Transverse colon (tissue), 3 donors: ENCODE results near the gene ENG.

Experiments used
- EP300 ChIP-seq: sonication (generic); formaldehyde crosslinking; IDR thresholded peaks from one replicate; pipeline ENCODE4 v1.6.1; 2017; ENCODE audit warnings: antibody characterized with exemption, low read depth
- POLR2A ChIP-seq: fragments of 450-650 bp; IDR thresholded peaks from one replicate; pipeline ENCODE4 v1.6.1; 2016; ENCODE audit warnings: antibody characterized with exemption, mild to moderate bottlenecking, moderate library complexity
- TF ChIP-seq, protein P1 (sequence below), 5 experiments: fragments of 200-600 bp in 3 of 5; fragments of 450-650 bp in 2 of 5; sonication (generic) in 3 of 5; IDR thresholded peaks; 1 replicate in 2 of 5; 2 replicates in 3 of 5; pipeline ENCODE4 v1.5.1; 2016 to 2017; ENCODE audit warnings: antibody characterized with exemption in 5 of 5, inconsistent platforms in 3 of 5, mild to moderate bottlenecking in 2 of 5, moderate library complexity in 1 of 5

DNA sequence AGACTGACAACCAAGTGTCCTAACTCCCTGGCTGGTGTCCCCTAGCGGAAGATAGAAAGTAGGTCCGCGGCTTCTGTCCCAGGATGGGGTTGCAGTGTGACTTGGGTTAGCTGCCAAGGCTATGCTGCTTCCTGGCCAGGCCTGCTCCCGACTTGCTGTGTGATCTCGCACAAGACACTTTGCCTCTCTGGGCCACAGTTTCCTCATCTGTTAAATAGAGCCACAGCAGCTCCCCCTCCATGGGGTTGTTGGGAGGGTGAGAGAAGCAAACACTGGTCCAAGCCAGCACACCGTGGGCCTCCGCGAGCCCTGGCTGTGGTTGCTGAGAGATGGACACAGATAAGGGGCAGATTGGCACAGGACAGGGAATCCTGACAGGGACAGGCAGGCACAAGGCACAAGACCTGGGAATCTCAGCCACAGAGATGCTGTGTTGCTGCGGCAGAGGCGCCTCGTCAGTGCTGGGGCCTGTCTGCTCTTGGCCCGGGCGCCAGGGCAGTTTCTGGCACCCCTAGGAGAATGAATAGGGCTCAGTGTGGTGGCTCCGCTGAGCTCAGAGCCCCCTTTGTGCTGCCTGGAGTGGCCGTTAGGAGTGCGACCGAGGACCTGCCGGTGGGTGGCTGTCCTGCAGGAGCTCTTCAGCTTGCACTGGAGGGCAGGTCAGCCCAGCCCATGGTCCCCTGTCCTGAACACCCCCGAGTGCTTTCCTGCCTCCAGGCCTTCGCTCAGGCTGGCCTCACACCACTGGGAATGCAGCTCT, 74.2 kb downstream of the ENG start:
- TF ChIP-seq, protein P1, sequence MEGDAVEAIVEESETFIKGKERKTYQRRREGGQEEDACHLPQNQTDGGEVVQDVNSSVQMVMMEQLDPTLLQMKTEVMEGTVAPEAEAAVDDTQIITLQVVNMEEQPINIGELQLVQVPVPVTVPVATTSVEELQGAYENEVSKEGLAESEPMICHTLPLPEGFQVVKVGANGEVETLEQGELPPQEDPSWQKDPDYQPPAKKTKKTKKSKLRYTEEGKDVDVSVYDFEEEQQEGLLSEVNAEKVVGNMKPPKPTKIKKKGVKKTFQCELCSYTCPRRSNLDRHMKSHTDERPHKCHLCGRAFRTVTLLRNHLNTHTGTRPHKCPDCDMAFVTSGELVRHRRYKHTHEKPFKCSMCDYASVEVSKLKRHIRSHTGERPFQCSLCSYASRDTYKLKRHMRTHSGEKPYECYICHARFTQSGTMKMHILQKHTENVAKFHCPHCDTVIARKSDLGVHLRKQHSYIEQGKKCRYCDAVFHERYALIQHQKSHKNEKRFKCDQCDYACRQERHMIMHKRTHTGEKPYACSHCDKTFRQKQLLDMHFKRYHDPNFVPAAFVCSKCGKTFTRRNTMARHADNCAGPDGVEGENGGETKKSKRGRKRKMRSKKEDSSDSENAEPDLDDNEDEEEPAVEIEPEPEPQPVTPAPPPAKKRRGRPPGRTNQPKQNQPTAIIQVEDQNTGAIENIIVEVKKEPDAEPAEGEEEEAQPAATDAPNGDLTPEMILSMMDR (IDR thresholded peaks at IDR 0.05), result no peak
- no peak for TF ChIP-seq EP300
- no peak for TF ChIP-seq POLR2A
